HepG2 (cell line): ENCODE results near the gene MRPS34. TPM values are rescaled to one million over a fixed set of nuclear protein-coding genes. Genes with fewer than 3 reads are reported as not detected.

Experiments
- ATAC-seq: fragments of 200-7000 bp; cut with Tn5 transposase; 3 replicates; pipeline ENCODE4 v1.9.1; 2020; ENCODE audit warnings: mild to moderate bottlenecking, moderate library complexity
- BruUV-seq: library from RNA; stranded (reverse); fragments of 400-500 nt; replicated peaks from 2 replicates; lab custom pipeline; 2021; lab: Mats Ljungman, UMichigan
- CTCF ChIA-PET: fragments of 300-600 bp; formaldehyde crosslinking; extraction: SDS; loops from one replicate; lab custom pipeline; 2021; ENCODE audit warnings: low total read pairs, inconsistent platforms, low intra/inter-chr PET ratio; lab: Yijun Ruan, JAX
- POLR2A ChIA-PET: fragments of 350-600 bp; sonication (Branson Sonifier 250); formaldehyde crosslinking; loops from one replicate; lab custom pipeline; 2020; ENCODE audit warnings: antibody characterized with exemption, inconsistent platforms; lab: Yijun Ruan, JAX
- DNase-seq: peaks from one replicate; pipeline ENCODE4 v3.0.0-alpha.2; 2015; ENCODE audit warnings: low spot score
- FAIRE-seq: peaks from 3 replicates; lab custom pipeline; 2011; peaks lifted over from hg19 to GRCh38; lab: Jason Lieb, UNC
- H2AFZ ChIP-seq: one replicate; pipeline ENCODE4 v1.6.1; 2011; ENCODE audit warnings: low read length, inconsistent platforms
- H3K27ac ChIP-seq: fragments of 300-600 bp; 3 replicates; pipeline ENCODE4 v1.8.0; 2011; ENCODE audit warnings: mixed run types, mild to moderate bottlenecking, mixed read lengths, low read length, inconsistent platforms; ENCODE audit not compliant: insufficient read depth; ENCODE audit errors: extremely low read length
- H3K27me3 ChIP-seq, 2 experiments: fragments of 200-600 bp in 1 of 2; 2 replicates in 1 of 2; 3 replicates in 1 of 2; pipeline versions ENCODE4 v1.6.0 to v1.8.0; 2011; ENCODE audit warnings: low read length in 2 of 2, mild to moderate bottlenecking in 2 of 2, moderate library complexity in 2 of 2, inconsistent platforms in 1 of 2; ENCODE audit not compliant: insufficient read depth in 2 of 2, control insufficient read depth in 1 of 2
- H3K36me3 ChIP-seq, 2 experiments: fragments of 200-600 bp in 1 of 2; replicated peaks in 1 of 2; 2 replicates in 1 of 2; 3 replicates in 1 of 2; pipeline versions ENCODE4 v1.5.1 to v1.8.0; 2011; ENCODE audit warnings: low read length in 2 of 2, inconsistent platforms in 1 of 2; ENCODE audit not compliant: insufficient read depth in 2 of 2, control insufficient read depth in 1 of 2
- H3K4me1 ChIP-seq: 2 replicates; pipeline ENCODE4 v1.5.1; 2012; ENCODE audit warnings: low read length, inconsistent platforms; ENCODE audit not compliant: insufficient read depth
- H3K4me2 ChIP-seq: 2 replicates; pipeline ENCODE4 v1.6.0; 2011; ENCODE audit warnings: low read depth, low read length, inconsistent platforms
- H3K4me3 ChIP-seq, 3 experiments: fragments of 200-600 bp in 1 of 3; sonication (generic), shearing (Covaris generic) in 1 of 3; replicated peaks in 1 of 3; 2 replicates each; pipeline ENCODE4 v1.5.1; 2011 to 2016; ENCODE audit warnings: low read length in 3 of 3, inconsistent platforms in 2 of 3, low read depth in 2 of 3, mild to moderate bottlenecking in 2 of 3, control low read depth in 1 of 3, mixed read lengths in 1 of 3; ENCODE audit not compliant: insufficient read depth in 1 of 3
- H3K79me2 ChIP-seq: one replicate; pipeline ENCODE4 v1.6.1; 2011; ENCODE audit warnings: low read length, inconsistent platforms; ENCODE audit not compliant: insufficient read depth
- H3K9ac ChIP-seq: 2 replicates; pipeline ENCODE4 v1.6.0; 2011; ENCODE audit warnings: mild to moderate bottlenecking, low read depth, low read length, inconsistent platforms; ENCODE audit not compliant: insufficient read depth
- H3K9me3 ChIP-seq: 2 replicates; pipeline ENCODE4 v1.5.1; 2012; ENCODE audit warnings: mild to moderate bottlenecking, low read length
- H4K20me1 ChIP-seq: 2 replicates; pipeline ENCODE4 v1.6.0; 2011; ENCODE audit warnings: inconsistent platforms, mild to moderate bottlenecking, low read length, moderate library complexity; ENCODE audit not compliant: insufficient read depth
- JARID2 ChIP-seq: sonication (generic); formaldehyde crosslinking; IDR thresholded peaks from 2 replicates; pipeline ENCODE4 v1.8.1; 2023; ENCODE audit warnings: missing genetic modification reagents, inconsistent platforms; ENCODE audit not compliant: insufficient replicate concordance
- ZNF282 ChIP-seq: fragments of 450-650 bp; IDR thresholded peaks from 2 replicates; pipeline ENCODE4 v1.6.1; 2018; ENCODE audit not compliant: partially characterized antibody
- WGBS: methylation state at CpG from one replicate; pipeline ENCODE4 v1.1.6; 2017; ENCODE audit warnings: low lambda C conversion rate; 5-methylcytosine and 5-hydroxymethylcytosine counted together
- in situ Hi-C: cut with HindIII; loops from 2 replicates; pipeline ENCODE4 v1.10.0; 2017; ENCODE audit warnings: low pct_unique_long_range_greater_than_20kb; ENCODE audit not compliant: extremely low pct_ligation_motif_present
- intact Hi-C: fragments of 100-400 bp; cut with micrococcal nuclease; formaldehyde crosslinking; loops from one replicate; pipeline ENCODE4 v1.10.0; 2022; ENCODE audit not compliant: unreplicated experiment
- polyA plus RNA-seq, 8 experiments: library from polyadenylated mRNA; depleted of rRNA in 3 of 8; stranded (reverse) in 7 of 8; unstranded in 1 of 8; fragments of >200 nt; fragmentation: Illumina TruSeq in 4 of 8; extraction: Trizol in 4 of 8; gene quantifications; 2 replicates each; pipeline versions ENCODE4 v1.2.1 to v1.2.3, GENCODE V29; 2011 to 2016; ENCODE audit warnings: low read depth in 4 of 8, missing spikeins in 1 of 8, mixed read lengths in 1 of 8; ENCODE audit not compliant: insufficient read depth in 1 of 8
- total RNA-seq, 5 experiments: library from RNA; depleted of rRNA; stranded (reverse); fragments of >200 nt; fragmentation: Illumina TruSeq; extraction: Trizol; gene quantifications; 2 replicates each; pipeline ENCODE4 v1.2.3, GENCODE V29; 2016; ENCODE audit warnings: low read depth in 1 of 5
- TF ChIP-seq, protein P1 (sequence below): sonication (generic); formaldehyde crosslinking; IDR thresholded peaks from 2 replicates; pipeline ENCODE4 v1.9.0; 2022; ENCODE audit warnings: missing genetic modification reagents, mild to moderate bottlenecking, borderline replicate concordance
- TF ChIP-seq, protein P2 (sequence below): sonication (generic); formaldehyde crosslinking; IDR thresholded peaks from 2 replicates; pipeline ENCODE4 v1.5.1; 2020; ENCODE audit warnings: mild to moderate bottlenecking, missing genetic modification reagents, moderate library complexity
- TF ChIP-seq, protein P3 (sequence below): fragments of 450-650 bp; IDR thresholded peaks from 2 replicates; pipeline ENCODE4 v1.6.1; 2017

MRPS34 gene
- total and polyA plus RNA-seq, 2 of the 13 experiments (the other 11 are each of a cell fraction or from before 2014, with no cell fraction given), result 63.5 to 131 TPM

DNA sequence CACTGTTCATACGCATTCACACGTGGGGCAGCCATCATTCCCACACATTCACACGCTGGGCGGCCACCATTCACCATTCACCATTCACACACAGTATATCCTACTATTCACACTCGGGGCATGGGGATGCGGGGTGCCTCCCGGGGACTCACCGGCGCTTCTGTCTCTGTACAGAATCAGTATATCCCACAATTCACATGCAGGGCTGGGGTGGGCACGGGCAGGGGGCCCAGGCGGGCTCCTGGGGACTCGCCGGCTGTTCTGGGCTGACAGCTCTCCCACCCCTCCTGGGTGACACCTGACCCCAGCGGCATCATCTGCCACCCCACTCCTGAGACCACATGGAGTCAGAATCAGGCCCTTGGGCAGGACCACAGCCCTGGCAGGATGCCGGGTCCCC, 11.2 kb downstream of the MRPS34 start:
- ChIA-PET POLR2A (no interaction called here), CTCF (no interaction called here)
- Histone ChIP-seq H2AFZ (no peak overlapping the region), H3K4me1 (peaks cover 10% of the 10 kb centered on the region), H3K9ac (no peak overlapping the region), H3K4me3 (no peak overlapping the region), H3K27me3 (no peaks in the 10 kb centered on the region), H3K27ac (no peak overlapping the region), H3K36me3 (peaks cover 20 to 34% of the 10 kb centered on the region in 2 experiments; a peak in 4 of 5 replicates), H3K9me3 (no peaks in the 10 kb centered on the region), H4K20me1 (no peaks in the 10 kb centered on the region), H3K4me2 (no peak overlapping the region), H3K79me2 (no peaks in the 10 kb centered on the region)
- intact Hi-C loops, result no loop called here
- 96% methylated on average over 8 of the region's 15 CpGs for WGBS
- DNase-seq (no peak), ATAC-seq (no peak), FAIRE-seq (no peak)
- in situ Hi-C loops, result no loop called here
- TF ChIP-seq, protein P1, sequence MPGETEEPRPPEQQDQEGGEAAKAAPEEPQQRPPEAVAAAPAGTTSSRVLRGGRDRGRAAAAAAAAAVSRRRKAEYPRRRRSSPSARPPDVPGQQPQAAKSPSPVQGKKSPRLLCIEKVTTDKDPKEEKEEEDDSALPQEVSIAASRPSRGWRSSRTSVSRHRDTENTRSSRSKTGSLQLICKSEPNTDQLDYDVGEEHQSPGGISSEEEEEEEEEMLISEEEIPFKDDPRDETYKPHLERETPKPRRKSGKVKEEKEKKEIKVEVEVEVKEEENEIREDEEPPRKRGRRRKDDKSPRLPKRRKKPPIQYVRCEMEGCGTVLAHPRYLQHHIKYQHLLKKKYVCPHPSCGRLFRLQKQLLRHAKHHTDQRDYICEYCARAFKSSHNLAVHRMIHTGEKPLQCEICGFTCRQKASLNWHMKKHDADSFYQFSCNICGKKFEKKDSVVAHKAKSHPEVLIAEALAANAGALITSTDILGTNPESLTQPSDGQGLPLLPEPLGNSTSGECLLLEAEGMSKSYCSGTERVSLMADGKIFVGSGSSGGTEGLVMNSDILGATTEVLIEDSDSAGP (CRISPR knock-in tag), result no peak
- TF ChIP-seq ZNF282 (no peak), JARID2 (CRISPR knock-in tag) (no peak)
- TF ChIP-seq, protein P2, sequence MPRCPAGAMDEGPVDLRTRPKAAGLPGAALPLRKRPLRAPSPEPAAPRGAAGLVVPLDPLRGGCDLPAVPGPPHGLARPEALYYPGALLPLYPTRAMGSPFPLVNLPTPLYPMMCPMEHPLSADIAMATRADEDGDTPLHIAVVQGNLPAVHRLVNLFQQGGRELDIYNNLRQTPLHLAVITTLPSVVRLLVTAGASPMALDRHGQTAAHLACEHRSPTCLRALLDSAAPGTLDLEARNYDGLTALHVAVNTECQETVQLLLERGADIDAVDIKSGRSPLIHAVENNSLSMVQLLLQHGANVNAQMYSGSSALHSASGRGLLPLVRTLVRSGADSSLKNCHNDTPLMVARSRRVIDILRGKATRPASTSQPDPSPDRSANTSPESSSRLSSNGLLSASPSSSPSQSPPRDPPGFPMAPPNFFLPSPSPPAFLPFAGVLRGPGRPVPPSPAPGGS, result no peak
- TF ChIP-seq, protein P3, sequence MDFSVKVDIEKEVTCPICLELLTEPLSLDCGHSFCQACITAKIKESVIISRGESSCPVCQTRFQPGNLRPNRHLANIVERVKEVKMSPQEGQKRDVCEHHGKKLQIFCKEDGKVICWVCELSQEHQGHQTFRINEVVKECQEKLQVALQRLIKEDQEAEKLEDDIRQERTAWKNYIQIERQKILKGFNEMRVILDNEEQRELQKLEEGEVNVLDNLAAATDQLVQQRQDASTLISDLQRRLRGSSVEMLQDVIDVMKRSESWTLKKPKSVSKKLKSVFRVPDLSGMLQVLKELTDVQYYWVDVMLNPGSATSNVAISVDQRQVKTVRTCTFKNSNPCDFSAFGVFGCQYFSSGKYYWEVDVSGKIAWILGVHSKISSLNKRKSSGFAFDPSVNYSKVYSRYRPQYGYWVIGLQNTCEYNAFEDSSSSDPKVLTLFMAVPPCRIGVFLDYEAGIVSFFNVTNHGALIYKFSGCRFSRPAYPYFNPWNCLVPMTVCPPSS, result no peak
- BruUV-seq, result no TSS peak
